Measurements from ENCODE around the gene ENDOD1. TPM values are rescaled to one million over a fixed set of nuclear protein-coding genes. Genes with fewer than 3 reads are reported as not detected.

The ENDOD1 gene
- total and polyA plus RNA-seq, 2 experiments from 2014 or later = 0.76 to 4.0 TPM

- TF ChIP-seq EZH2phosphoT487 (IDR thresholded peaks at IDR 0.05; ENCODE audit: unreplicated experiment) (no peak), JUNB (IDR thresholded peaks at IDR 0.05; ENCODE audit: unreplicated experiment) (no peak), POLR2AphosphoS5 (IDR thresholded peaks at IDR 0.05; ENCODE audit: low read depth) (no peak), ZNF462 (CRISPR knock-in tag; IDR thresholded peaks at IDR 0.05) (no peak), ZNF331 (CRISPR knock-in tag; IDR thresholded peaks at IDR 0.05; ENCODE audit: low read depth) (no peak)
These were observed 35.3 kb upstream of the ENDOD1 start (continued) for GRCh38 chr11:95054356-95054755.

- Histone ChIP-seq H2AFZ (no peak overlapping the region), H3K27me3 (ENCODE audit: insufficient read depth) (no peaks in the 10 kb centered on the region; the same call in 1 of the 2 replicates), H4K20me1 (replicated peaks; ENCODE audit: insufficient read depth) (no peaks in the 10 kb centered on the region), H3K79me2 (replicated peaks; ENCODE audit: insufficient read depth) (no peaks in the 10 kb centered on the region), H3K4me1 (ENCODE audit: insufficient read depth) (no peaks in the 10 kb centered on the region), H3K9me2 (ENCODE audit: insufficient read depth) (no peaks in the 10 kb centered on the region), H3K27ac (ENCODE audit: low read depth) (no peak overlapping the region), H3K4me3 (no peak overlapping the region), H3K4me2 (no peak overlapping the region), H3K36me3 (ENCODE audit: insufficient read depth) (no peaks in the 10 kb centered on the region), H3F3A (replicated peaks; ENCODE audit: low read depth) (no peaks in the 10 kb centered on the region)
- ATAC-seq = no peak
- no peak overlapping the region for H3K27ac Mint-ChIP-seq
- H3K4me3 Mint-ChIP-seq = no peak overlapping the region
- DNase-seq (ENCODE audit: low spot score) = no peak
- no peaks in the 10 kb centered on the region for H3K9me3 Mint-ChIP-seq
- no peaks in the 10 kb centered on the region for H3K36me3 Mint-ChIP-seq (ENCODE audit: low read depth)
- H3K27me3 Mint-ChIP-seq (ENCODE audit: insufficient read depth, low read depth, poor library complexity) = peaks cover 6% of the 10 kb centered on the region
- no peaks in the 10 kb centered on the region for H3K4me1 Mint-ChIP-seq
- no peak for TF ChIP-seq POLR2AphosphoS5 (IDR thresholded peaks at IDR 0.05; ENCODE audit: low read depth)
- no peak for TF ChIP-seq CREB1 (CRISPR knock-in tag; IDR thresholded peaks at IDR 0.05; ENCODE audit: low read depth)
- TF ChIP-seq JUNB (IDR thresholded peaks at IDR 0.05; ENCODE audit: unreplicated experiment) = no peak
- TF ChIP-seq ZNF114 (CRISPR knock-in tag; IDR thresholded peaks at IDR 0.05) = no peak
- no peak for TF ChIP-seq CTCF (conservative IDR thresholded peaks at IDR 0.05; ENCODE audit: low read depth in 2 of 2)
- TF ChIP-seq ZNF331 (CRISPR knock-in tag; IDR thresholded peaks at IDR 0.05; ENCODE audit: low read depth) = no peak
These were observed 34.3 kb upstream of the ENDOD1 start for GRCh38 chr11:95055283-95055897.
